GM23338 (cell line): Measurements from ENCODE around the gene TAP1.

Experiments
- CTCF ChIP-seq, 2 experiments: fragments of 200-600 bp in 1 of 2; sonication (generic) in 1 of 2; conservative IDR thresholded peaks; 2 replicates each; pipeline versions ENCODE4 v1.5.1 to v1.6.1; 2016 to 2017; ENCODE audit warnings: antibody characterized with exemption in 2 of 2, low read depth in 2 of 2, mild to moderate bottlenecking in 2 of 2, moderate library complexity in 1 of 2
- EZH2 ChIP-seq: fragments of 200-600 bp; sonication (generic); IDR thresholded peaks from one replicate; pipeline ENCODE4 v1.8.0; 2017; ENCODE audit warnings: antibody characterized with exemption, mild to moderate bottlenecking, low read depth; ENCODE audit not compliant: unreplicated experiment
- JUNB ChIP-seq: IDR thresholded peaks from one replicate; pipeline ENCODE4 v1.6.1; 2016; ENCODE audit warnings: antibody characterized with exemption; ENCODE audit not compliant: unreplicated experiment
- NANOG ChIP-seq: IDR thresholded peaks from 2 replicates; pipeline ENCODE4 v1.6.1; 2016; ENCODE audit warnings: antibody characterized with exemption, borderline replicate concordance
- POLR2AphosphoS5 ChIP-seq: IDR thresholded peaks from 2 replicates; pipeline ENCODE4 v1.6.1; 2016; ENCODE audit warnings: antibody characterized with exemption, low read depth
- ZNF114 ChIP-seq: fragments of 250-450 bp; sonication (Bioruptor Pico); IDR thresholded peaks from 2 replicates; pipeline ENCODE4 v1.5.0; 2020; ENCODE audit warnings: mild to moderate bottlenecking, moderate library complexity

GRCh38 chr6:32838114-32838958 is 15.2 kb downstream of the TAP1 start, which contains the start of gene TAP2:
- TF ChIP-seq NANOG (no peak), CTCF (conservative IDR thresholded peaks at IDR 0.05; ENCODE audit: low read depth in 2 of 2) (peak; percentile 76 to 93), EZH2 (no peak), ZNF114 (CRISPR knock-in tag) (no peak), JUNB (no peak), POLR2AphosphoS5 (peak; percentile 63)
